HCT116 (cell line): ENCODE data around the gene TCEA2. TPM values are rescaled to one million over a fixed set of nuclear protein-coding genes. Genes with fewer than 3 reads are reported as not detected.

Source experiments
- microRNA-seq: library from miRNA; unstranded; fragments of <30 nt; microRNA quantifications from one replicate; pipeline ENCODE4, GENCODE V29; 2016; ENCODE audit warnings: borderline number of aligned reads
- total RNA-seq: library from RNA; stranded (reverse); gene quantifications from one replicate; pipeline ENCODE4 v1.2.1, GENCODE V29; 2021; ENCODE audit not compliant: unreplicated experiment

The TCEA2 gene
- total RNA-seq, 1 experiment from 2014 or later, result 29.7 TPM

Small RNA genes lying within 50 kb of the gene (microRNA-seq; reads per million reads assigned to microRNA genes)
- gene MIR6813, result 5.6 reads per million, percentile 13 among the genes with 10 or more reads in this experiment

Other genes with a start within 250 kb of the TCEA2 start
- gene ZBTB46, start 231.9 kb upstream of the TCEA2 start, total RNA-seq, result 10.7 TPM
- gene ABHD16B, start 201.7 kb upstream of the TCEA2 start, total RNA-seq, result not detected
- gene TPD52L2, start 197.9 kb upstream of the TCEA2 start, total RNA-seq, result 149 TPM
- gene DNAJC5, start 168.1 kb upstream of the TCEA2 start, total RNA-seq, result 38.3 TPM
- gene UCKL1, start 106.8 kb upstream of the TCEA2 start, total RNA-seq, result 54.2 TPM
- 10.3 TPM for gene ZNF512B, start 93.3 kb upstream of the TCEA2 start, total RNA-seq
- gene SAMD10, start 83.6 kb upstream of the TCEA2 start, total RNA-seq, result 4.2 TPM
- 74.9 TPM for gene PRPF6, start 82.1 kb upstream of the TCEA2 start, total RNA-seq
- 2.5 TPM for gene C20orf204, start 27.0 kb upstream of the TCEA2 start, total RNA-seq
- 3.3 TPM for gene SOX18, start 13.6 kb upstream of the TCEA2 start, total RNA-seq
- 21.4 TPM for gene RGS19, start 16.3 kb downstream of the TCEA2 start, total RNA-seq
- gene OPRL1, start 16.9 kb downstream of the TCEA2 start, total RNA-seq, result 1.6 TPM
- gene LKAAEAR1, start 21.2 kb downstream of the TCEA2 start, total RNA-seq, result not detected
- gene NPBWR2, start 44.4 kb downstream of the TCEA2 start, total RNA-seq, result not detected
- 7.1 TPM for gene MYT1, start 101.3 kb downstream of the TCEA2 start, total RNA-seq
- 44.7 TPM for gene PCMTD2, start 192.6 kb downstream of the TCEA2 start, total RNA-seq